Endothelial cell (in vitro differentiated cells): ENCODE results near the gene ADORA2A. TPM values are rescaled to one million over a fixed set of nuclear protein-coding genes. Genes with fewer than 3 reads are reported as not detected.

ENCODE experiments used
- DNase-seq: peaks from one replicate; pipeline ENCODE4 v3.0.0; 2021; ENCODE audit warnings: low spot score
- H3K27ac Mint-ChIP-seq: one replicate; pipeline ENCODE4 v1.8.0; 2021; ENCODE audit warnings: mixed read lengths, inconsistent platforms; ENCODE audit not compliant: unreplicated experiment
- H3K27me3 Mint-ChIP-seq: one replicate; pipeline ENCODE4 v1.8.0; 2021; ENCODE audit warnings: mild to moderate bottlenecking, moderate library complexity, mixed read lengths, inconsistent platforms; ENCODE audit not compliant: unreplicated experiment
- H3K36me3 Mint-ChIP-seq: one replicate; pipeline ENCODE4 v1.8.0; 2021; ENCODE audit warnings: mild to moderate bottlenecking, low read depth, mixed read lengths, inconsistent platforms; ENCODE audit not compliant: unreplicated experiment
- H3K4me1 Mint-ChIP-seq: one replicate; pipeline ENCODE4 v1.8.0; 2021; ENCODE audit warnings: mild to moderate bottlenecking, mixed read lengths, inconsistent platforms; ENCODE audit not compliant: unreplicated experiment
- H3K4me3 Mint-ChIP-seq: one replicate; pipeline ENCODE4 v1.8.0; 2021; ENCODE audit warnings: mild to moderate bottlenecking, mixed read lengths, inconsistent platforms; ENCODE audit not compliant: unreplicated experiment
- H3K9me3 Mint-ChIP-seq: one replicate; pipeline ENCODE4 v1.8.0; 2021; ENCODE audit warnings: mixed read lengths, inconsistent platforms; ENCODE audit not compliant: unreplicated experiment
- total RNA-seq: library from RNA; stranded (reverse); fragmentation: NEBNext Ultra II Directional; extraction: Animal tissue kit (Norgen Biotek cat#: 25700); gene quantifications from one replicate; pipeline ENCODE4 v1.2.1, GENCODE V29; 2021; ENCODE audit not compliant: unreplicated experiment
- TF ChIP-seq, protein P1 (sequence below): fragments of 200-600 bp; sonication (generic); IDR thresholded peaks from one replicate; pipeline ENCODE4 v1.5.0; 2021; ENCODE audit warnings: antibody characterized with exemption; ENCODE audit not compliant: unreplicated experiment

Gene ADORA2A
- total RNA-seq, 1 donor from 2014 or later = 18.5 TPM

DNA sequence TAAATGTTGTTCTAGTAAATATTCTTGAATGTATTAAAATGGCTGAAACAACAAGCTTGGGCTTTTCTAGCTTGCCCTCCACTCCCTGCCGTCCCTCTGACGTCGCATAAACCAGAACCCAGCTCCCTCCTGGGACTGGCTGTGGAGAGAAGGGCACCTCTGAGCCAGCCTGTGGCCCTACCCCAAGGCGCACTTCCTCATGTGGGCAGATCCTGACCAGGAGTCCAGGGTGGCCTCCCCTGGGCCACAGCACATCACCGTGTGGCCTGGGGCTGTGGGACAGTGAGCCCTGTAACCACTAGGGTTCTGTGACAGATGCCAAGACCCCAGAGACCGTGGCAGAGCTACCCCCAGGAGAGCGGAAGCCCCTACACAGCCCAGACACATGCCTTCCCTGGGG lies 10.2 kb upstream of the ADORA2A start:
- H3K36me3 Mint-ChIP-seq = peaks cover 8% of the 10 kb centered on the region
- TF ChIP-seq, protein P1, sequence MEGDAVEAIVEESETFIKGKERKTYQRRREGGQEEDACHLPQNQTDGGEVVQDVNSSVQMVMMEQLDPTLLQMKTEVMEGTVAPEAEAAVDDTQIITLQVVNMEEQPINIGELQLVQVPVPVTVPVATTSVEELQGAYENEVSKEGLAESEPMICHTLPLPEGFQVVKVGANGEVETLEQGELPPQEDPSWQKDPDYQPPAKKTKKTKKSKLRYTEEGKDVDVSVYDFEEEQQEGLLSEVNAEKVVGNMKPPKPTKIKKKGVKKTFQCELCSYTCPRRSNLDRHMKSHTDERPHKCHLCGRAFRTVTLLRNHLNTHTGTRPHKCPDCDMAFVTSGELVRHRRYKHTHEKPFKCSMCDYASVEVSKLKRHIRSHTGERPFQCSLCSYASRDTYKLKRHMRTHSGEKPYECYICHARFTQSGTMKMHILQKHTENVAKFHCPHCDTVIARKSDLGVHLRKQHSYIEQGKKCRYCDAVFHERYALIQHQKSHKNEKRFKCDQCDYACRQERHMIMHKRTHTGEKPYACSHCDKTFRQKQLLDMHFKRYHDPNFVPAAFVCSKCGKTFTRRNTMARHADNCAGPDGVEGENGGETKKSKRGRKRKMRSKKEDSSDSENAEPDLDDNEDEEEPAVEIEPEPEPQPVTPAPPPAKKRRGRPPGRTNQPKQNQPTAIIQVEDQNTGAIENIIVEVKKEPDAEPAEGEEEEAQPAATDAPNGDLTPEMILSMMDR = no peak
- peaks cover 20% of the 10 kb centered on the region for H3K4me1 Mint-ChIP-seq
- no peaks in the 10 kb centered on the region for H3K9me3 Mint-ChIP-seq
- DNase-seq = no peak
- H3K27ac Mint-ChIP-seq = no peak overlapping the region
- H3K27me3 Mint-ChIP-seq = peaks cover 9% of the 10 kb centered on the region
- peak overlapping the region; percentile 15 for H3K4me3 Mint-ChIP-seq

DNA sequence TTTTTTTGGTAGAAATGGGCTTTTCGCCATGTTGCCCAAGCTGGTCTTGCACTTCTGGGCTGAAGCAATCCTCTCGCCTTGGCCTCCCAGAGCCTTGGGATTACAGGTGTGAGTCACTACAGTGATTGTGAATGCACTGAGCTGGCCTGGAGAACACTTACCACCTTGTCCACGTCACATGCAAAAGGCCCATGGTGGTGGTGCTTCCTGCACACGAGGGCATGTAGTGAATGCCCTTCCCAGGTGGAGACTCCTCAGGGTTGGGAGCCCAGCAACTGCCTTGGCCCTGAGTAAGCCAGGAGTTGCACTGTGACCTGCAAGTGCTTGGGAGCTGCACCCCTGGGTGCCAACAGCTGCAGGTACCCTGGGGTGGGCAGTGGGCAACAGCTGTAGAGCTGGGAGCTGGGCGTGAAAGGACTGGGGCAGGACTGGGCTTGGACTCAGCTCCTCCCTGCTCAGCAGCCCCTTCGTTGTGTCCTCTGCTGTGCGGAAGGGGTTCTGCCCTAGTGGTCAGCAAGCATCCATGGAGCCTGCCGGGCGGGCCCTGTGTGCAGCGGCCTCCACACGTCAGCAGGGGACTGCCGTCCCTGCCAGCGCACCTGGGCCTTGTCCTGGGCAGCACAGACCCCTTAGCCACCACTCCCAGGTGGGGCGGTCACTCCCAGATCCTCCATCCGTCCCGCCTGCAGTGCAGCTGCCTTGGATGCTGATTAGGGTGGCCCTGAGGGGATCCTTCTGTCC lies 9.3 kb upstream of the ADORA2A start:
- H3K27ac Mint-ChIP-seq = no peak overlapping the region

DNA sequence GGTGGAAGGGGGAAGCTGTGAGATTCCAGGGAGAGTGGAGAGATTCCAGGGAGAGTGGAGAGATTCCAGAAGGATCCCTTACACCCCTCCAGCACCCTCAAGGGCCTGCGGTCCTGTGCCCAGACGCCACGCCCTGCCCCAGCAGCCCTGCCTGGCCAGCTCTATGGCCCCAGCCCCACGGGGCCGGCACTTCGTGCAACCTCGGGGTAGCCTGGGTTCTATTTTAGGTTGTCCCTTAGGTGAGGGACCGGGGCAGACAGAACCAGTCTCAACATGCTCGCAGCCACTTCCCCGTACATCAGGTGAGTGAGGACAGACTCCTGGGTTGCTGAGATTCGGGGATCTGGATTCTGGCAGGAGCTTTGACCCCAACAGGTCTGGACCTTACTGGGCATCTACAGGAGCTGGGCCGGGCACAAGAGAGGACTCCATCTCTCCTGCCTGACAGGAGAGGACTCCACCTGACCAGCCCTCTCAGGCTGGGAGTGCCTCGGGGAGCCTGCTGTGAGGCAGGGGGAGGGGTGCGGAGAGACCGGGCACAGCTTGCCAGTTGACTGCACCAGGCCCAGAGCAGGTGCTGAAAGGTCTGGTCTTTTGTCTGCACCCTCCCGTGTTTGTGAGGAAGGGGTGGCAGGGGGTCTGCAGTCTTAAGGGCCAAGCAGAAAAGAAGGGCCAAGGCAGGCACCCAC lies 8.5 kb upstream of the ADORA2A start:
- TF ChIP-seq, protein P1 = no peak
- DNase-seq = no peak
- Mint-ChIP-seq H3K36me3 (peaks cover 8% of the 10 kb centered on the region), H3K4me3 (no peak overlapping the region), H3K9me3 (no peaks in the 10 kb centered on the region), H3K4me1 (peaks cover 24% of the 10 kb centered on the region), H3K27ac (no peak overlapping the region), H3K27me3 (peaks cover 11% of the 10 kb centered on the region)

More for the DNA sequence above, 9.3 kb upstream of the ADORA2A start:
- Mint-ChIP-seq H3K36me3 (peaks cover 8% of the 10 kb centered on the region), H3K4me1 (peaks cover 24% of the 10 kb centered on the region), H3K27me3 (peaks cover 9% of the 10 kb centered on the region), H3K9me3 (no peaks in the 10 kb centered on the region), H3K4me3 (no peak overlapping the region)
- TF ChIP-seq, protein P1 = no peak
- DNase-seq = no peak

DNA sequence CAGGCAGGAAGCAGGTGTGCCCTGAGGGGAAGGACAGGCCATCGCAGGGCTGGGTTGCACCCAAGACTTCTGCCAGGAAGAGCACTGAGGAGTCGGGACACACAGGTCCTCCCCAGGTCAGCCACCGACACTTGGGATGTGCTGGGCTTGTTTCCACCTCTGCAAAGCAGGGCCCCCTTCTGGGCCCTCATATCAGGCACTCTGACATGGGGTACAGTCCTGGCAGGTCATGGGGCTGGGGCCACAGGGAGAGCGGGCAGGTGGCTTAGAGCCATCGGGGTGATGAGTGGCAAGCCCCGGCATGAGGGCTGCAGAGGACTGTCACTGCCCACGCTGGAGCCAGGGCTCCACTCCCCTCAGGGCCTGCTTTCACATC lies 7.9 kb upstream of the ADORA2A start:
- no peak overlapping the region for H3K4me3 Mint-ChIP-seq
- H3K27me3 Mint-ChIP-seq = peaks cover 11% of the 10 kb centered on the region
- H3K27ac Mint-ChIP-seq = peak overlapping the region; percentile 87
- no peak for DNase-seq
- TF ChIP-seq, protein P1 = no peak
- H3K36me3 Mint-ChIP-seq = peaks cover 8% of the 10 kb centered on the region
- no peaks in the 10 kb centered on the region for H3K9me3 Mint-ChIP-seq
- H3K4me1 Mint-ChIP-seq = peaks cover 24% of the 10 kb centered on the region
